Measurements from ENCODE around the gene GBX1.

GBX1 gene

GRCh38 chr7:151210087-151210854 is 42.8 kb upstream of the GBX1 start, which contains the start of gene H2BK1:
Gene H2BK1 (minus strand): TSS chr7:151210488. CDS start chr7:151210318, 170 bp downstream.
- no peak for DNase-seq
- Histone ChIP-seq H3K4me1 (no peaks in the 10 kb centered on the region; the same call in 1 of the 2 replicates), H3K4me3 (ENCODE audit: low read depth, low read length) (no peak within 1 kb of the TSS), H3K27me3 (peaks cover 8% of the 10 kb centered on the region), H3K9me3 (no peaks in the 10 kb centered on the region), H3K36me3 (peaks cover 28% of the 10 kb centered on the region)
- TF ChIP-seq CTCF (IDR thresholded peaks at IDR 0.05; ENCODE audit: low read depth, low read length), result no peak

GRCh38 chr7:151209588-151209987 is 42.1 kb upstream of the GBX1 start:
- DNase-seq, result no peak
- no peak for TF ChIP-seq CTCF (IDR thresholded peaks at IDR 0.05; ENCODE audit: low read depth, low read length)
- no peaks in the 10 kb centered on the region; the same call in 1 of the 2 replicates for H3K4me1 ChIP-seq
- H3K4me3 ChIP-seq (ENCODE audit: low read depth, low read length), result no peak overlapping the region
- peaks cover 21% of the 10 kb centered on the region for H3K36me3 ChIP-seq
- H3K27me3 ChIP-seq, result peaks cover 12% of the 10 kb centered on the region
- H3K9me3 ChIP-seq, result no peaks in the 10 kb centered on the region

GRCh38 chr7:151208253-151208862 is 40.9 kb upstream of the GBX1 start:
- no peaks in the 10 kb centered on the region; the same call in 1 of the 2 replicates for H3K4me1 ChIP-seq
- H3K4me3 ChIP-seq (ENCODE audit: low read depth, low read length), result no peak overlapping the region
- no peaks in the 10 kb centered on the region for H3K9me3 ChIP-seq
- H3K27me3 ChIP-seq, result peaks cover 22% of the 10 kb centered on the region
- no peak for TF ChIP-seq CTCF (IDR thresholded peaks at IDR 0.05; ENCODE audit: low read depth, low read length)
- no peak for DNase-seq
- H3K36me3 ChIP-seq, result peaks cover 8% of the 10 kb centered on the region

- Histone ChIP-seq H3K4me1 (no peaks in the 10 kb centered on the region; the same call in 1 of the 2 replicates), H3K9me3 (no peaks in the 10 kb centered on the region), H3K27me3 (peaks cover 22% of the 10 kb centered on the region), H3K36me3 (peaks cover 3% of the 10 kb centered on the region), H3K4me3 (ENCODE audit: low read depth, low read length) (no peak overlapping the region)
- DNase-seq, result no peak
- no peak for TF ChIP-seq CTCF (IDR thresholded peaks at IDR 0.05; ENCODE audit: low read depth, low read length)
These were observed 40.3 kb upstream of the GBX1 start for GRCh38 chr7:151207804-151208203.

GRCh38 chr7:151207315-151207714 is 39.8 kb upstream of the GBX1 start:
- peaks cover 22% of the 10 kb centered on the region for H3K27me3 ChIP-seq
- no peak for DNase-seq
- no peak overlapping the region for H3K4me3 ChIP-seq (ENCODE audit: low read depth, low read length)
- no peaks in the 10 kb centered on the region; the same call in 1 of the 2 replicates for H3K4me1 ChIP-seq
- H3K36me3 ChIP-seq, result peaks cover 2% of the 10 kb centered on the region; the same call in 1 of the 2 replicates
- no peak for TF ChIP-seq CTCF (IDR thresholded peaks at IDR 0.05; ENCODE audit: low read depth, low read length)
- H3K9me3 ChIP-seq, result no peaks in the 10 kb centered on the region

GRCh38 chr7:151206914-151207313 is 39.4 kb upstream of the GBX1 start:
- no peaks in the 10 kb centered on the region; the same call in 1 of the 2 replicates for H3K4me1 ChIP-seq
- TF ChIP-seq CTCF (IDR thresholded peaks at IDR 0.05; ENCODE audit: low read depth, low read length), result no peak
- H3K4me3 ChIP-seq (ENCODE audit: low read depth, low read length), result no peak overlapping the region
- DNase-seq, result no peak
- no peaks in the 10 kb centered on the region for H3K36me3 ChIP-seq
- no peaks in the 10 kb centered on the region for H3K9me3 ChIP-seq
- H3K27me3 ChIP-seq, result peaks cover 22% of the 10 kb centered on the region

Data from BE2C (cell line).